ENCODE results near the gene AGTPBP1.

Gene AGTPBP1

GRCh38 chr9:85516976-85517637 lies 224.6 kb downstream of the AGTPBP1 start:
- H3K27ac ChIP-seq: no peak overlapping the region
- no peak overlapping the region for H3K4me3 ChIP-seq

- Histone ChIP-seq H3K4me3 (no peak overlapping the region), H3K27ac (no peak overlapping the region)
Measured at GRCh38 chr9:85516455-85516854, 225.3 kb downstream of the AGTPBP1 start.

DNA sequence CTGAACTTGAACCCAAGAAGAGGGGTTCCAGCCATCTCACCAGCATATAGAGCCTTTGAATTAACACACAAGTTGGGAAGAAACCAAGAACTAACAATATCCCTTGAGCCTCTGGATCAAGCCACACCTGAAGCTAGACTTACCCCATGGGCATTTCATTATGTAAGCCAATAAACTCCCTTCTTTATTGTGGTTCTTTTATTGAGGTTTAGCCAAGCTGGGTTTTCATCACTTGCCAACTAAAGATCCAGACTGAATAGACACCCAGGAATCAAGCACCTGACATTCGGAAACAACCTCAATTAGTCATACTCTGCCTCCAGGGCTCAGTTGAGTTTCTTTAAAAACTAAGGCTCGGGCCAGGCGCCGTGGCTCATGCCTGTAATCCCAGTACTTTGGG lies 226.7 kb downstream of the AGTPBP1 start:
- no peak overlapping the region for H3K4me3 ChIP-seq

GRCh38 chr9:85514256-85514655 lies 227.5 kb downstream of the AGTPBP1 start:
- no peak overlapping the region for H3K4me3 ChIP-seq
- H3K27ac ChIP-seq: no peak overlapping the region

More for the DNA sequence above, 226.7 kb downstream of the AGTPBP1 start:
- H3K27ac ChIP-seq: no peak overlapping the region

GRCh38 chr9:85511746-85512145 lies 230.0 kb downstream of the AGTPBP1 start:
- Histone ChIP-seq H3K27ac (no peak overlapping the region), H3K4me3 (no peak overlapping the region)

- Histone ChIP-seq H3K4me3 (no peak overlapping the region), H3K27ac (no peak overlapping the region)
Measured at GRCh38 chr9:85510830-85511504, 230.8 kb downstream of the AGTPBP1 start.

- Histone ChIP-seq H3K27ac (no peak overlapping the region), H3K4me3 (no peak overlapping the region)
Measured at GRCh38 chr9:85508616-85509015, 233.1 kb downstream of the AGTPBP1 start.

DNA sequence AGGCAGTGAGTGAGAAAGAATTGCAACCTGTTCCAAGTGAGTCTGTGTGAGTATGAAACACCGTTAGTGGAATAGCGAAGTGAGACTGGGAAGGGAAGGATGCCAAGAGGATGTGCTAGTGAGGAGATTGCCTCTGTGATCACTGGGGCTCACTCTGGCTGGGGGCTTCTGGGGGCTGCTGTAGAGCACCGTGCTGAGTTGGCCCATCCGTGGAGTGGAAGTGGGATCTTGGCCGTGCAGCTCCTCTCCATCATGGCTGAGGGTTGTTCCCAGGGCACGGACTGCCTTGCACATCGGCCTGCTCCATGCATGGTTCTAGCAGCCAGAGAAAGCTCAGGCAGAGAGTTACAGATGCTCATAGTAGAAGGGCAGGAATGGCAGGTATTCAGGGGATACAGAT lies 236.1 kb downstream of the AGTPBP1 start:
- no peak overlapping the region for H3K4me3 ChIP-seq
- no peak overlapping the region for H3K27ac ChIP-seq

- no peak overlapping the region for H3K4me3 ChIP-seq
- H3K27ac ChIP-seq: no peak overlapping the region
Measured at GRCh38 chr9:85502815-85503655, 238.7 kb downstream of the AGTPBP1 start.

GRCh38 chr9:85501882-85502281 lies 239.9 kb downstream of the AGTPBP1 start:
- Histone ChIP-seq H3K27ac (no peak overlapping the region), H3K4me3 (no peak overlapping the region)

DNA sequence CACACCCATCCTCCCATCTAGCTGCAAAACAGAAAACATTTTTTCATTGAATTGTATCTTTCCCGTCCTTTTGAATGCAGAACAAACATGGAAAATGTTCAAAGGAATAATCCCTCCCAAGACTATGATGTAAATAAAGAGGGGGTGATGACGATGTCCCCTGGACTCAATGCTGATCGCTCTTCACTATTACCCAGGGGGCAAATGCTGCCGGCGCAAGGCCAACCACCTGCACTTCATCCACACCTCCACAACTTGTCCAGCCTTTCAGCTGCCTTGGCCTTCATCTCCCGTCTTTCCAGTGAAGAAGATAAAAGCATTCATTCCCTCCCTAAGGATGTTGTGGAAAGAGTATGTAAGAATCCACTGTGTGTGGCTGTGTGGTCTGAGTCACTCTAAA lies 240.3 kb downstream of the AGTPBP1 start:
- H3K4me3 ChIP-seq: no peak overlapping the region
- H3K27ac ChIP-seq: no peak overlapping the region
